LNCaP clone FGC (cell line): ENCODE measurements around the gene DMAC2L.
"Not testable (repeated sequence)": the region's sequence is repeated elsewhere in the genome, so short reads cannot be mapped to it uniquely, and the experiment has no call there.

Source experiments
- DNase-seq: peaks from one replicate; pipeline ENCODE4 v3.0.0-alpha.2; 2011; ENCODE audit warnings: low read depth
- H3K4me3 ChIP-seq: 2 replicates; pipeline ENCODE4 v1.5.1; 2011; ENCODE audit warnings: mild to moderate bottlenecking, low read depth, low read length, control low read depth
- CTCF ChIP-seq: IDR thresholded peaks from 2 replicates; pipeline ENCODE4 v1.5.1; 2012; ENCODE audit warnings: mild to moderate bottlenecking; ENCODE audit not compliant: control insufficient read depth, insufficient read depth; ENCODE audit errors: extremely low read depth

DMAC2L gene

DNA sequence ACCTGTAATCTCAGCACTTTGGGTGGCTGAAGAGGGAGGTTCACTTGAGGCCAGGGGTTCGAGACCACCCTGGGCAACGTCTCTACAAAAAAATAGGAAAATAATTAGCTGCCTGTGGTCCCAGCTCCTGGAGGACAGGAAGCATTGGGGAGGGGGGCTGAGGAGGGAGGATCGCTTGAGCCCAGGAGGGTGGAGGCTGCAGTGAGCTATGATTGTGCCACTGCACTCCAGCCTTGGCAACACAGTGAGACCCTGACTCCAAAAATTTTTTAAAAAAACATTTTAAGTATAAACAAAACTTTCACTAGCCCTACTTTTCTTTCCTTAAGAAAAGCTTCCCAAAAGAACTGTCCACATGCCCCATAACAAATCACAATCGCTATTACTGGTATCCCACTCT lies 1.7 kb upstream of the DMAC2L start:
- no peak for TF ChIP-seq CTCF
- H3K4me3 ChIP-seq = peak overlapping the region; percentile 95
- no peak for DNase-seq

- peak; percentile 55; the same call in 1 of the 2 replicates for TF ChIP-seq CTCF
- peak; percentile 13 for DNase-seq
- peak overlapping the region; percentile 95 for H3K4me3 ChIP-seq
Measured at GRCh38 chr14:50311337-50311971, 670 bp upstream of the DMAC2L start.

DNA sequence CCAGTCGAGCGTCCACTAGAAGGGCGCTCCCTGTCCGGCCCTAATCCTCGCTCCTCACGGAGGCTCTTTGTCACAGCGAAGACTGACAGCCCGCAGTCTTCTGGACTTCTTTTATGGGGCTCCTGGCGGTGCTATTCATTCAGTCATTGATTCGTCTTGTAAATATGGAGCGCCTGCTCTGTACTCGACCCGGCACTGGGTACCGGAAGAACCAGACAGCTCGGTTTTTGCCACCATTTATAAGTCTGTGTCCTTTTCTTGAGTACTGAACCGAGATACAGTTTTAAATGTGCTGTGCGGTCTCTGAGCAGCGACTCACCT lies 570 bp downstream of the DMAC2L start:
- 0 out of 2 replicates have a peak, but pooled peaks have one; percentile 1 for TF ChIP-seq CTCF
- peak overlapping the region; percentile 95 for H3K4me3 ChIP-seq
- peak; percentile 79 for DNase-seq

- H3K4me3 ChIP-seq, DNase-seq: not testable (repeated sequence)
Measured at GRCh38 chr14:50314098-50314497, 2.0 kb downstream of the DMAC2L start.

GRCh38 chr14:50318031-50318626 lies 6.0 kb downstream of the DMAC2L start:
- no peak for DNase-seq
- H3K4me3 ChIP-seq = no peak overlapping the region
- peak; percentile 57 for TF ChIP-seq CTCF

- TF ChIP-seq CTCF = no peak
- H3K4me3 ChIP-seq = no peak overlapping the region
- DNase-seq = no peak
Measured at GRCh38 chr14:50319293-50319692, 7.2 kb downstream of the DMAC2L start.

- no peak for TF ChIP-seq CTCF
- H3K4me3 ChIP-seq = no peak overlapping the region
- no peak for DNase-seq
Measured at GRCh38 chr14:50319721-50320120, 7.6 kb downstream of the DMAC2L start.

- no peak for TF ChIP-seq CTCF
- DNase-seq = no peak
- H3K4me3 ChIP-seq = no peak overlapping the region
Measured at GRCh38 chr14:50320283-50320682, 8.2 kb downstream of the DMAC2L start.
